Daoy (cell line): ENCODE data around the gene SHROOM1. TPM values are rescaled to one million over a fixed set of nuclear protein-coding genes. Genes with fewer than 3 reads are reported as not detected.
A peak's percentile ranks its signal among the peaks of the same experiment; 100 is the strongest.

Experiments
- DNase-seq: peaks from one replicate; pipeline ENCODE4 v3.0.0-alpha.2; 2015; ENCODE audit warnings: low read depth
- total RNA-seq: library from RNA; depleted of rRNA; stranded (reverse); fragments of >200 nt; shearing (Covaris generic); gene quantifications from 2 replicates; pipeline ENCODE4 v1.2.3, GENCODE V29; 2014

Gene SHROOM1
- total RNA-seq, 1 experiment from 2014 or later: 8.2 TPM

DNA sequence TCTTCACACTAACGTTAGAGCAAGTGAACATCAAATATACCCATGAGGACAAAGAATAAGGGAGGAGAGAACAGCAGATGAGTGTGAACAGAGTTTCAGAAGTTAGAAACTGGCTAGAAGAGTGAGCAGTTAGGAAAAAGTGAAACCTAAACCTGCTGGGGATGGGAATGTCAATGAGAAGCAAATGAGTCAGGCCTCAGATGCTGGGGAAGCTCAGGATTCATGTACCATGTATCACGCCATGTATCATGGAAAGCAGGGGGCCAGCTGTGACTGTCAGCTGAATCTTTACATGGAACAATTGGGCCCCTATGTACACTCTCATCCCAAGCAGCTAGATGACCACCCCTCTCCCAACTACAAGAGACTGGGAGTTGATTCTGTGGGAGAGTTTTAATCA, 19.6 kb upstream of the SHROOM1 start:
- peak; percentile 57 for DNase-seq

DNA sequence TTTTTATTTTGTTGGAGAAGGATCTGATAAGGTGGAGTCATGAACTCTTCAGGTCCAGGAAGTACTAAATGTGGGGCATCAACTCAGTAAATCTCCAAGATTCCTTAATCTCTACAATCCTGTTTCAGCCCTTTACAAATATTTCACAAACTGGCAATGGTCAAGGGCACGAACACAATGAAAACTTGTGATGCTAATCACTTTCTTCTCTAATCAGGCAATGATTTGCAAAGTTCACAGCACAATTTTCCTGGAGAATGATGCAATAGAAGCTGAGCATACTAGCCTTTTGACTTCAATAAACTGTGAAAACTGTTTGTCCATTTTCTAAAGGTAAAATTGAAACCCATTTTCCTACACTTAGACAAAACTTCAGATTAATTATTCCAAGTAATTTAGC, 18.9 kb upstream of the SHROOM1 start:
- DNase-seq: no peak

DNA sequence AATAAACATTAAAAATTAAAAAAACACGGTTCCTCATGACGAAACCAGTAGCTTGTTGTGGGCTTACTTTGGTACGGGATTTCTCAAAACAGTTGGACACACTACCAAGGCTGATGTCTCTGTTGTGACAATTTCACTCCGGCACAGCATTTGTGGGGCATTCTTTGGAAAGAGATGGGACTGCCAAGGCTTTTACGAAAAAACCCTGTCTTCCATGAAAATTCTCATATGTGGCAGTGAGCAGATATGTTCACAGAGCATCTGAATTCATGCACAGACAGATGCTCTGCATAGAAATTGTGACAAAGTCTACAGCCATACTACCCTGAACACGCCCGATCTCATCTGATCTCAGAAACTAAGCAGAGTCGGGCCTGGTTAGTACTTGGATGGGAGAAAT, 17.8 kb upstream of the SHROOM1 start:
- no peak for DNase-seq

DNA sequence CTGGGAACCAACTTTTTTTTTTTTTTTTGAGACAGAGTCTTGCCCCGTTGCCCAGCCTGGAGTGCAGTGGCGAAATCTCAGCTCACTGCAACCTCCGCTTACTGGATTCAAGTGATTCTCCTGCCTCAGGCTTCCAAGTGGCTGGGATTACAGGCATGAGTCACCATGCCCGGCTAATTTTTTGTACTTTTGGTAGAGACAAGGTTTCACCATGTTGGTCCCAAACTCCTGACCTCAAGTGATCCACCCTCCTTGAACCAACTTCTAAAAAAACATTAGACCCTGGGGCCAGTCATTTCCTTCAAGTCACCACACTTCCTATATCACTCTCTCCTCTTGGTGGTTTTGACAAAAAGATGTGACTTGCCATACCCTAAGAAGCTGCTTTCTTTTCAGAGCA, 10.9 kb upstream of the SHROOM1 start:
- peak; percentile 48 for DNase-seq

DNA sequence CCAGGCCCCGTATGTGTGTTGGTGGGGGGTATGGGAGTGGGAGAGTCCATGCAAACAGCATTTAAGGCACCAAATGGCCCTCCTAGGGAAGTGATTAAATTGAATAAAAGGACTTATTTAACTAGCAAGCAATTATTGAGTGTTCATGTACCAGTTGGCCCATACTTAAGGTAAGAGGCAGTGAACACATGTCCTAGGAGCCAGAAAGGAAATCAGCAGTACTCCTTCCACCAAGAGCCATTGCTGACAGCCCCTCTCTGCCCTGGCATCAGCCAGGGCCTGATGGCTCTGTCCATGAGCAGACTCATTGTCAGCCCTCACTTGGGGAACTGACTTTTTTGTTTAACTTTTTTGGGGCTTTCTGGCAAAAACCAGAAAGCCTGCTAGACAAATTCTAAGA, 10.4 kb upstream of the SHROOM1 start:
- no peak for DNase-seq

DNA sequence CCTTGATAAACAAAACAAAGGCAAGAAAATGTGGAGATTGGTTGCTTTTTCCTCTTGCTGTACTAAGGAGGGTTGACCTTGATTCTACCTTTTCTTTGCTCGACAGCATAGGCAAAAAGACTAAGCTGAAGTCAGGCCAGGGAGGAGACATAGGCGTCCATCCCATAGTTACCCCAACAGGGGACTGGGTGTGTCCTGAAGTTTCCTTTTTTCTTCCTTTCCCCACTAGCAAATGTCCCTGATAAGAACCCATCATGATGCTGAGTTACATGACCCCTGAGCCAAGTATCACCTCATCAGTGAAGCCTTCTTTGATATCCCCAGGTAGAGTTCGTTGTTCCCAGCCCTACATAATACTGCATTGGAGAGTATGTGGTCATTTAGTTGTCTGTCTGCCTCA, 9.9 kb upstream of the SHROOM1 start:
- no peak for DNase-seq

DNA sequence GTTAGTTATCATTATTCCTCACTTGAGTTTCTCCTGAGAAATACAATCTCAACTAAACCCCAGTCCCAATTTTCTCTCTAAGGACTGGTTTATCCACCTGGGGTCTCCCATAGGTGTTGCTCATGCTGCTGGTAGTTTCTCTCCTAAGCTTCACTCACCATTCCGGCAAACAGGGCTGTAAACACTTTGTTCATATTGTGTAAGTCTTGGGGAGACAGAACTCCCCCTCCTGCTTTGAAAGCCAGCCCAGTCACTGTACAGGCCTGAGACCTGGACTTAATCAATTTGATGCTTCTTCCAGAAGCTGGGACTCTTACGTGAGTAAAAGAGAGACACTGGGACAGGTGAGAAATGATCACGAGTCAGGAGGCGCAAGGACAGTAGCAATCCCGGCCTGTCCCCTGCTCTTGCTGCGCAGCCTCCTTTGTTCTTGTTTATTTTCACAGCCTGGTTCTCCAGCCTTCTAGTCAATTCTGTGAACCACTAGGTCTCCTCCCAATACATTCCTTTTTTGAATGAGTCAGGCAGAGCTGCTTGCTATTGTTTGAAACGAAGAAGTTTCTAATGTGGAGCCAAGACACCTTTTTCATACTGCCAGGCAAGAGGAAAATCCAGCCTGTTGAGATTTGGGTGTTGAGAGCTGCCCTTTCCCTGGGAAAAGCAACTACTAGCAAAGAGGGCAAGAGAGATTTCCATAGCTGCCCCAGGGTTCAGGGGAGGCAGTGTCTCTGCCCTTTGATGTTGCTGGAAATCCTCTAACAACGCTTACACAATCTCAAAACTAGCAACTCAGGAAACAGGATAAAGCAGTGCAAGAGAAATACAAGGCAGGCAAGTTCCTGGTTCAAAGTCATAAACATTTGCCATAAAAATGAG, 9.2 kb upstream of the SHROOM1 start:
- no peak for DNase-seq

DNA sequence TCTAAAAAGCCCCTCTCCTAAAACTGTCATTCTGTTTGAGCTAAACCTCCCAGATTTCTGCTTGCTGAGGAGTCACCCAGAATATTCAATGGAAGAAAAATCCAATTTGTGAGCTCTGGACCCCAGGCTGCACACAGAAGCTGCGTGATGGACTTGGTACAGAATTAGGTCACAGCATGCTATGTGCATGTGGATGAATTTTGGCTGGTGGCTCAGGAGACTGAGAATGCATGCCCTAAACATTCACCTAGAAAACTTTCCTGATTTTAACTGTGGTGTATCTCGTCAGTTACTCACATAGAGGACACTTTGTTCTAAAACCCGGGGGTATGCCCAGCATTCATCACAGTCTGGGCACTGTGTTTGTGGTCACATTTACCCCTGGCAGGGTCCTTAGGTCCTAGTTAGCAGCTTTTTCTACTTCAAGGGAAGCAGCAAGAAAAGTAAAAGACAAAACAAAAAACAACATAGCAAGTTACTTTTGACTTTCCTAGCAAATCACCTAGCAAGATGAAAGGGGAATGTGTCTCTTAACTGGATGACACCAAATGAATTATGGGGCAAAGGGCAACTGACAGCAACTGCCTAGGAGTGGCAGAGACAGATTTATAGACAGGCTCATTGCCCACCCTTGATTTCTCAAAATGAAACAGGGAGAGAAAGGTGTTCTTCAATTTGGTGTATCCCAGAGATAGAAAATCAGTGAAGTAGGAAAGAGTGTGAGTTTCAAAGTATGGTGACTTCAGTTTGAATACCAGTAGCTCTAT, 8.3 kb upstream of the SHROOM1 start:
- DNase-seq: no peak

DNA sequence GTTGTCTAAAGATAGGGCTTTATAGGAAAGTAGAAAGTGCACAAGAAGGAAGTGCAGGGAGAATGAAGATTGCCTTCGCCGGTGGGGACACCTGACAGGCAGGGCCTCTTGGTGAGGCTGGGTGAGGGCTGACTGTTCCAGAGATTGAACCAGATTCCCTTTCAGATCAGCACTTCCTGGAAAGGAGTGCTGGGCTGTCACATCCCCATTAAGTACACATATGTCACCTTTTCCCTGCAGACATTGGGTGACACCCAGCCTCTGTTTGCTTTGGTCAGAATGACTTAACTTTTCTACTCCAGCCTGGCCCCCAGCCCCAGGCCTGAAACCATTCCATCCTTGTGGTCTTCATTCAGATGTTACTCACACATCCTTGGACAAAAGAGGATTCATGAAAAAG, 7.4 kb upstream of the SHROOM1 start:
- no peak for DNase-seq

DNA sequence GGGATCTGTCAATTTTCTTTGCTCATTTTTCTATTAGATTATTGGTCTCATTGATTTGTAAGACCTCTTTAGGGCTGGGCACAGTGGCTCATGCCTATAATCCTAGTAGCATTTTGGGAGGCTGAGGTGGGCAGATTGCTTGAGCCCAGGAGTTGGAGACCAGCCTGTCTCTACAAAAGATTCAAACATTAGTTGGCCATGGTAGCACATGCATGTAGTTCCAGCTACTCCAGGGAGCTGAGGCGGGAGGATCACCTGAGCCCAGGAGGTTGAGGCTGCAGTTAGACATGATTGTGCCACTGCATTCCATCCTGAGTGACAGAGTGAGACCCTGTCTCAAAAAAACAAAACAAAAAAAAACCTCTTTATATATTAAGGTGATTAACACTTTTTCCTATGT, 6.4 kb upstream of the SHROOM1 start:
- no peak for DNase-seq

DNA sequence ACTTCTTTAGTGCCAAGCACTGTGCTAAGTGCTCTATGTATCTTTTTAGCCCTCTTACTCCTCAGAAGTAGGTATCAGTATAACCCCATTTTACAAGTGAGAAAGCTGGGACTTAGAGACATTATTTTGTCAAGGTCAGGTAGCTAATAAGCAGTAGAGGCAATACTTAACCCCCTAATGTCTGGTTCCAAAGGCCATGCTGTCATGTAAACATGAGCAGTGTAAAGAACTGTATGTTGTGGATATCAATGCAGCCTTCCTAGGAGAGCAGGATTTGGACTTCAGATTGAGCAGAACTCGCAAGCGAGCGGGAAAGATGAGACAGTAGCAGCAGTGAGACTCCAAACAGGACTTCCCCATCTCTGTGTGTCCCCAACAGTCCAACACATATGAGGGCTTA, 3.6 kb upstream of the SHROOM1 start:
- DNase-seq: no peak

DNA sequence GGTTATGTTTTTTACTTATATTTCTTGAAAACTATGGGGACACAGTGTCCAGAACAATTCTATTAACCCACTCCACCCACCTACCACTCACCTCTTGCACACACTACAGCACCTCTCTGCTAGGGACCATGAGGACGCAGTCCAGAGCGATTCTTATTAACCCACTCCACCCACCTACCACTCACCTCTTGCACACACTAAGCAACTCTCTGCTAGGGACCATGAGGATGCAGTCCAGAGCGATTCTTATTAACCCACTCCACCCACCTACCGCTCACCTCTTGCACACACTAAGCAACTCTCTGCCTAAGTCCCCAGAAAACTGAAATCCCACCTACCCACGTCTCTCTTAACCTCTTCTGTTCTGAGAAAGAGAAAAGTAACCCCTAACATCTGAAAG, 2.2 kb upstream of the SHROOM1 start:
- DNase-seq: no peak

DNA sequence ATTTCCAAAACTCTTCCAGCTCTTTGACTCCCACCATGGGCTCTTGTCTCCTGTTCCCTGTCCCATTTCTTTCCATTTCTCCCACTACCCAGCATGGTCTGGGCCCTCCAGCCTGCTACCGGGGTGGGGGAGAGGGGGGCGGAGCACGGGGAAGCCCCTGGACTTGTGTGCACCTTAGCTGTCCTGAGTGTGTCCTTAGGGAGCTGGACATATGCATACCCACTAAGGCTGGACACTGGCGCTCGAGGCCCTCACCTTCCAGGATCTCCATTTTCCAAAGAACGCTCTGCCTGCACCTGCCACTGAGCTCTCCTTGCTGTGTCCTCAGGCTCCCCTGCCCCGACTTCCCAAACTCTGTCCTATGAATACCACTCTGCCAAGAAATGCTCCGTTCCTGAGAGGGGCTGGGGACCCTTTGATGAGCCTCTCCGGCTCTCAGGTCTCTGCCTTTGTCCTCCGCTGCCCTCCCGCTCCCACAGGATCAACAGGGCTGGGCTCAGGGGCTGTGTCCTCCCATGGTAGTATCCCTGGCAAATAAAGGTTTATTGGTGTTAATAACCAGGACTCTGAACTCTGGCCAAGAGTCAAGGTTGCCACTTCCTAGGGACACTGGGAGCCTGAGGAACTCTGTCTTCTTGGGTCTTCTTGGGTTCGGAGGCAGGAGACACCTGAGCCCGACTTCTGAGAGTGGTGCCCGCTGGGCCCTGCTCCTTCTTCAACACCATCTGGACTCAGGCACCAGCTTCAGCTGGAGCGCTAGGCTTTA, 831 bp upstream of the SHROOM1 start:
- DNase-seq: no peak

DNA sequence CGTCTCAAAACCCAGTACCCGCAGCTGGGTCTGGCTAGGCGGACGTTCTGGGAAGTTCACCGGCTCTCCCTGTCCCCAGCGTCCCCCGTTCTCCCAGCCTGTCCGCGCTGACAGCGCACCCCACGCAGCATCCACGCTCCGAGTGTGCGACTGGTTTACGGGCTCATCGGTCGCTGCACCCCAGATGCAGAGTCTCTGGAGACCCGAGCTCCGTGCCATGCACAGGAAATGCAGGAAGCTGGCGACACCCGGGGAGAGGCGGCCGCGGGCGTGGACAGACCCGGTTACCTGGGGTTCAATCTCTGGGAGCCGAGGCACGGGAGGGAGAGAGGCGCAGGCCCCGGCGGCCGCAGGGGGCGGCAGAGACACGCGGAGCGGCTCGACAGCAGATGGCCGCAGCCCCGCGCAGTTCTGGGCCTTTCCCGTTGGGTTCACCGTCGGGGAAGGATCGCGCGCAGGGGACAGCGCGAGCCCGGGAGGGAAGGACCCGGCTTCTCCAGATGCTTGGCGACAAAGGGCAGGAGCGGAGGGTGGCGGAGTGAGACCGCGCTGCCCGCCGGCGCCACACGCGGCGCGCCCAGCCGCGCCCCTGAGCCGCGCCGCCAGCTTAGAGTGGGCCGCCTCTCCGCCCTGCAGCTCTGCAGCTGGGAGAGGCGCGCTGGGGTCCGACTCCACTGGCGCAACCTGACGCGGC, 558 bp downstream of the SHROOM1 start:
- DNase-seq: peak; percentile 86

DNA sequence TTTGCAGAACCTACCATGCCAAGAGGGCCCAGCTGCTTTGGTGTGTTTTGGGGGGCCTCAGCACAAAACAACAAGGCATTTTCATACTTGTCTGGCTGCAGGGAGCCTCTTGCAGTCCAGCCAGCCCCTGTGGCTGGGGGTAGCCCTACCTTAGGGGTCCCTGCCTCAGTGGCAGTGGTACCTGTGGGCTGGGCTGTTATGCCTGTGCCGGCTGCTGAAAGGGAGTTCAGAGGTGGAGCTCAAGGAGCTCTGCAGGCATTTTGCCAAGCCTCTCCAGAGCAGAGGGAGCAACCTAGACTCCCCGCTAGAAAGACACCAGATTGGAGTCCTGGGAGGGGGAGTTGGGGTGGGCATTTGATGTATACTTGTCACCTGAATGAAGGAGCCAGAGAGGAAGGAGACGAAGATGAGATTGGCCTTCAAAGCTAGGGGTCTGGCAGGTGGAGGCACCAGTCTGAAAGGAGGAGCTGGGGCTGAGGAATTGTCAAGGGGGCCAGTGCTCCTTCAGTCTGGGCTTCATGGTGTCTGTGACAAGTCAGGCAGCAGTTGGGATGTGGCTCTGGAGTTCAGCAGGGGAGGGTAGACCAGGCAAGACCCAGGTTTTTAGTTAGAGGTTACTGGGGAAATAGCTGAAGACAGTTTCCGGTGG, 1.5 kb downstream of the SHROOM1 start:
- DNase-seq: no peak

DNA sequence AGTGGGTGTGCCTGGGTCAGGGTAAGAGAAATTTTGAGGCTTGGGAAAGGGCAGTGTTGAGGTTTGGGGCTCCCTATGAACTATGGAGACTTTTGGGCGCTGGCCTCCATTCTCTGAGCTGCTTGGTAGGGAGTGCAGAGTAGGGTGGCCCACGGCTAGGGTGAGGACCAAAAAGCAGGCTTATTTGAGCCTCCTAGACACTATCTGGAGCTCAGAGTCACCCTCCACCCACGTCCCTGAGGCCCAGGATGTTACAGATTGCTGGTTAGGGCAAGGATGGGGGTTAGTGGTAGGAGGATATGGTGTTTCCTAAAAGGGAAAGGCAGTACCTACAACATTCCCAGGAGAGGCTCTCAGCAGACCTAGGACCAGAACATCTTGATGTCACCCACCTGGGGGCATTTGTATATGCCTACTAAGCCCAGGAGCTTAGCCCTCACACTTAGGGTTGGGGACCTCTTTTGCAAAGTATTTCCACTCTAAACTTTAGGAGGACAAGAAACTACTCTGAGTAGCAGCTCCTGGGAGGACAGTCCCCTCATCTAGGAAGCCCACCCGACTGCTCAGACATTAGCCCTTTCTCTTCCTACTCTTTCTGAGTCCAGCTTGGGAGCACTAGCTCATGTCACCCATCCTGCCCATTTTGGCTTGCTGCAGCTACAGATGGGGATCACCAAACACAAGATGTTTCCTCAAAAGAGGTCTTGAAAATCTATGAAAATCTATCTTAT, 2.3 kb downstream of the SHROOM1 start:
- no peak for DNase-seq

DNA sequence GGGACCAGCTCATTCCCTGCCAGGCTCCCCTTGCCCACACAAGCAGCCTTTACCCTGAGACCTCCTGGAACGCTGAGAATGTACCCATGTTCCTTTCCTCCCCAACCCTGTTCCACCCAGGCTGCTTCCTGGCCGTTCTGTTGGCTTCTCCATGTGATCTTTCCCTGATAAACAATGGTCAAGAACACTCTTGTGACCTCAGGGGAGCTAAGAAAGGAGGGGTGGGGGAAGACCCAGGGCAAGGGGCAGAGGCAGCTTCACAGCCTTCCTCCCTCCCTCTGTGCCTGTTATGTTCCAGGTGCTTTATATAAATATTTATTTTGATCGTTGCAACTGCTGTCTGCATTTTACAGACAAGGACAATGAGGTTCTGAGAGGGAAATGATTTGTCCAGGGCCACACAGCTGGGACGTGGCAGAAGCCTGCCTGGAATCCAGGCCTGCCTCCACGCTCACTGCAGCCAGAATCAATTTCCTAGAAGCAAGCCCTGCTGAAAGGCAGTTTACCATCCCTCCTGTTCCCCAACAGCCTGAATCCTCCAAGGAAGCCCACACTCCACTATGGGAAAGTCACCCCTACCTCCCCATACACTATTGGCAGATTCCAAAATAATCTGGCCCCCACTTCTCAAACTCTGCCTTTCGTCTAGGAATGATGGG, 3.9 kb downstream of the SHROOM1 start:
- no peak for DNase-seq

DNA sequence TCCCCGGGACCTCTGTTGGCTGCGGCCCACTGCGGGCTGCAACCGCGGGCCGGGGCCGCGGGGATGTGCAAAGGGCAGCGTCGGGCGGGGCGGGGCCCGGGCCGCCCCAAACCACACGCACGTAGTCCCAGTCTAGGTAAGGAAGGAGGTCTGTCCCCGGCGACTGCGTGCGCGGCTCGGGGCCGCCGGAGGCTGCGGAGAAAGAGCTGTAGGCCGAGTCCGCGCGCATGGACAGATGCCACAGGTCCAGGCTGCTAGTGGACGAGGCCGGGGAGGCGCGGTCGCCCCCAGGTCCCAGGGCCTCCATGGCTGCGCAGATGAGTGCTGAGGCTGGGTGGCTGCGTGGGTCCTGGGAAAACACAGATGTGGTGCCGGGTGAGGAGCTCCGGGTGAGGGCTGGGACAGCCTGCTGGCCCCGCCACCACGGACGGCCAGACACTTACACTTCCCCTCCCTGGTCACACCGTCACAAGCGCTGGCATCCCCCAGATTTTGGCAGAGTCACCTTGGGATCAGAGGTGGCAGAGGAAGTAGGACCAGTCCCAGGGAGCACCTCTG, 4.5 kb downstream of the SHROOM1 start:
- no peak for DNase-seq

DNA sequence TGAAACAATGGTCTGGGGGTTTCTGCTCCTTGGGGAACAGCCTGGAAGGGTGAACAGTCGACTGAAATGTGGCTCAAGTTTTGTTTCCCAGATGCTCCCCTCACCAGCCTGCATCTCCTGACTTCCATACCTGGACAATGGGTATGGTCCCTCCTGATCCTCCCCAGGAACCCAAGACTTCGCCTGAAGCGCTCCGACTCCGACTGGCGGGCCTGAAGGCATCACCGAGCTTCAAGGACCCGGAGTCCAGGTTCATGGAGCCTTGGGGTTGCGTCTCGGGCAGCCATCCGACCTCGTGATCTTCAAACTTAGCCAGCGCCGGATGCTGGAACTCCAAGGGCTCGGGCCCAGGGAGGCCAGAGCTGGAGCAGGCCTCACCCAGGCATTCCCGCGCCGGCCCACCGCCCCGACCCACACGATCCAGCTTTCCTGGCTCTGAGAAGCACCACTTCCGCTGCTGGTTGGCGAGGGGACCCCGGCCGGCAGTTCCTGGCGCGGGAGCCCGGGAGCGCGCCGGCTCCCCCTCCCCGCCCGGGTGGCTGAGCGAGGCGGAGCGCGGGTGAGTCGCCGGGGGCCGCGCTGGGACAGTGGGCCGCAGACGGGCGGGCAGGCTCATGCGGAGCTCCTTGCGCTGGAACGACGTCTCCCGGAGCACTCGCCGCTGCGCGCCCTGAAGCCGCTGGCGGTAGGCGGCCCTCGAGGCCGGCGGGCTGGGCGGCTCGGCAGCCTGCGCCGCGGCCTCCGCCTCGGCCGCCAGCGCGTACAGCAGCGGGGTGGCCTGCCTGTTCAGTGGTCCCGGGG, 5.2 kb downstream of the SHROOM1 start:
- no peak for DNase-seq
